ENCODE data around the gene CFC1B. TPM values are rescaled to one million over a fixed set of nuclear protein-coding genes. Genes with fewer than 3 reads are reported as not detected.
"Not testable (repeated sequence)": the region's sequence is repeated elsewhere in the genome, so short reads cannot be mapped to it uniquely, and the experiment has no call there.

The CFC1B gene
- polyA plus RNA-seq, 1 donor from 2014 or later: not detected

DNA sequence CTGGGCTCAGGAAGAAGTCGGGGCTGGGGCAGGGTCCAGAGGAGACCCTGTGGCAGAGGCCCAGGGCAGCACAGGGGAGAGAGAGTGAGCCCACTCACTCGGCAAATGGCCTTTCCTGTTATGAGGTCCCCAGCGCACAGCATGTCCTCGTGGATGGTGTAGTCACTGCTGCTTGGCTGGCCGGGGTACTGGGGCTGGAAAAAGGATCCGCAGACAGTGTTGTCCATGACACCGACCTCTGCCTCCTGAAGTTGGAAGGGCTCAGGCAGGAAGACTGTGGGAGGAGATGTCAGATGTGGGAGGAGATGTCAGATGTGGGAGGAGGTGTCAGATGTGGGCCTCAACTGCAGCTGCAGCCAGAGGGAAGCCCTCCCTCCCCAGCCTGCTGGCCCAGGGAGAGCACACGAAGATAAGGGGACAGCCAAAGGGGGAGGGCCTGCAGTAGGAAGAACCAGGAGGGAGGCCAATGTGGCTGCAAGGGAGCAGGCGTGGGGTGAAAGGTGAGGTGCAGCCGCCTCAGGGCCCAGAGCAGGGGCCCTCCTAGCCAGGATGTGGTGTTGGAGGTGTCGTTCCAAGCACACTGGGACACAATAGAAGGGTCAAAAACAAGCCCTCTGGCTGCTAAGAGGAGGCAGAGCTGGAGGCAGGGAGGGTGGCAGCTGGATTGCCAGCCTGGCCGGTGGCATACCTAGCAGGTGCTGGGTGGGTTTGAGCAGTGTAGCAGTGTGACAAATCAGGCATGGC lies 22.9 kb downstream of the CFC1B start:
- not testable (repeated sequence) for H3K9me3 Mint-ChIP-seq, H3K27ac Mint-ChIP-seq, H3K4me3 Mint-ChIP-seq, H3K27me3 Mint-ChIP-seq, H3K4me1 Mint-ChIP-seq, H3K36me3 Mint-ChIP-seq

- not testable (repeated sequence) for H3K4me3 Mint-ChIP-seq, H3K36me3 Mint-ChIP-seq, H3K27ac Mint-ChIP-seq, H3K9me3 Mint-ChIP-seq, H3K4me1 Mint-ChIP-seq, H3K27me3 Mint-ChIP-seq
These were observed 24.0 kb downstream of the CFC1B start for GRCh38 chr2:130544978-130545377.

GRCh38 chr2:130548418-130548817 lies 27.4 kb downstream of the CFC1B start:
- H3K9me3 Mint-ChIP-seq, H3K27me3 Mint-ChIP-seq, H3K4me1 Mint-ChIP-seq, H3K4me3 Mint-ChIP-seq, H3K36me3 Mint-ChIP-seq, H3K27ac Mint-ChIP-seq: not testable (repeated sequence)

DNA sequence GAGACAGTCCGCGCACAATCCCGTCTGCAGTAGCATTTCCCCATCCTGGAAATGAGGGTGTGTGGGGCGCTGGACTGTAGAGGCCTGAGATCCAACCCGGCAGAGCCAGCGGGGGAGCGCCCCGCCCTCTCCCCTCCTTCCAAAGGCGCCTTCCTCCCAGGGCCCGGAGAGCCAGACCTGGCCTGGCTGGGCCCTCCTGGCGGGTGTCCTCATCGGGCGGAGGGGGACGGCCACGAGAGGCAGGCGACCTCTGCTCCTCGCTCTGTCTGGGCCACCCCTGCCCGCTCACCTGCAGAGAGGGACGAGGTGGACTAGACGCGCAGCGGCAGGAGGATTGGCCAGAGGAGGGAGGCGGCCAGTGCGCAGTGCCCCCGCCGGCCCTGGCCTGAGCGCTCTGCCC lies 28.5 kb downstream of the CFC1B start:
- not testable (repeated sequence) for H3K4me1 Mint-ChIP-seq, H3K9me3 Mint-ChIP-seq, H3K27ac Mint-ChIP-seq, H3K27me3 Mint-ChIP-seq, H3K36me3 Mint-ChIP-seq, H3K4me3 Mint-ChIP-seq

- H3K36me3 Mint-ChIP-seq, H3K9me3 Mint-ChIP-seq, H3K4me3 Mint-ChIP-seq, H3K4me1 Mint-ChIP-seq, H3K27ac Mint-ChIP-seq, H3K27me3 Mint-ChIP-seq: not testable (repeated sequence)
These were observed 33.2 kb downstream of the CFC1B start for GRCh38 chr2:130554178-130554577.

DNA sequence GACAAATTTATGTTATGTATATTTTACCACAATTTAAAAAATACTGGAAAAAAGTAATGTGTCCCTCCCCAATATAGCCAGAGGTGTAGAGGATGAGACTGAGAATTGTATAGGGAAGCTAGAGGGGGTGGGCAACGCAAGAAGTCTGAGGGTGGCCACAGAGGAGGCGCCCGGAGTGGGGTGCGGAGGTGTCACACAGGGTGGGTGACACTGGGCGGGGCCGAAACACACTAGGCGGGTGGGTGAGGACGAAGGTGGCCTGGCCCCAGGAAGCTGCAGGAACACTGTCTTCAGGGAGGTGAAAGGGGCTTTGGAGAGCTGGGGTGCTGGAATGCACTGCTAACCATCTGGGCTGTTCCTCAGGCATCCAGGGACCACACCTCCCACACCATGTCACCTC lies 35.4 kb downstream of the CFC1B start:
- not testable (repeated sequence) for H3K4me3 Mint-ChIP-seq, H3K9me3 Mint-ChIP-seq, H3K4me1 Mint-ChIP-seq, H3K27me3 Mint-ChIP-seq, H3K27ac Mint-ChIP-seq, H3K36me3 Mint-ChIP-seq

- not testable (repeated sequence) for H3K4me1 Mint-ChIP-seq, H3K36me3 Mint-ChIP-seq, H3K9me3 Mint-ChIP-seq, H3K4me3 Mint-ChIP-seq, H3K27me3 Mint-ChIP-seq, H3K27ac Mint-ChIP-seq
These were observed 45.1 kb downstream of the CFC1B start for GRCh38 chr2:130566165-130566564.

DNA sequence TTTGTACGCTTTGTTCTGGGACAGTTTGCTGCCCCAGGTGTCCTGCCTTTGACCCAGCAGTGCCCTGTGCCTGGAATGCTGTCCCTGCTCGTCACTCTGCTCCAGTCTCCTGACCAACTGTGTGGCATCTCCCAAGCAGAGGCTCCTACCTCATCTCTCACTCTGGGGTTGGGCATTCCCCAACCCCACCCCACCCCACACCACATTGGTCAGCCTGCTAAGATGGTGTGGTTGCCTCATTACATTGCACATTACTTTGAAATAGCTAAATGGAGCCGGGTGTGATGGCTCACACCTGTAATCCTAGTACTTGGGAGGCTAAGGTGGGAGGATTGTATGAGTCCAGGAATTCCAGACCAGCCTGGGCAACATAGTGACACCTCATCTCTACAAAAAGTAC lies 50.9 kb downstream of the CFC1B start:
- H3K36me3 Mint-ChIP-seq, H3K4me1 Mint-ChIP-seq, H3K27ac Mint-ChIP-seq, H3K9me3 Mint-ChIP-seq, H3K27me3 Mint-ChIP-seq, H3K4me3 Mint-ChIP-seq: not testable (repeated sequence)

DNA sequence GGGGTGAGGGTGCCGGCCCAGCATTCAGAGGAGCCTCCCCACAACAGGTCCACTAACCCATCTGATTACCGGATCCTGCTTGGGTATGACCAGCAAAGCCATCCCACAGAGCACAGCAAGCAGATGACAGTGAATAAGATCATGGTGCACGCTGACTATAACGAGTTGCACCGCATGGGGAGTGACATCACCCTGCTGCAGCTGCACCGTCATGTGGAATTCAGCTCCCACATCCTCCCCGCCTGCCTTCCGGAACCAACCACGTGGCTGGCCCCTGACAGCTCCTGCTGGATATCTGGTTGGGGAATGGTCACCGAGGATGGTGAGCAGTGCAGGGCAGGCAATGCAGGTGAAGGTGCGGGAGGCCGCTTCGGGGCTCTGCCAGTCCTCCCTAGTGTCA lies 53.2 kb downstream of the CFC1B start:
- not testable (repeated sequence) for H3K4me3 Mint-ChIP-seq, H3K27ac Mint-ChIP-seq, H3K36me3 Mint-ChIP-seq, H3K27me3 Mint-ChIP-seq, H3K4me1 Mint-ChIP-seq, H3K9me3 Mint-ChIP-seq

DNA sequence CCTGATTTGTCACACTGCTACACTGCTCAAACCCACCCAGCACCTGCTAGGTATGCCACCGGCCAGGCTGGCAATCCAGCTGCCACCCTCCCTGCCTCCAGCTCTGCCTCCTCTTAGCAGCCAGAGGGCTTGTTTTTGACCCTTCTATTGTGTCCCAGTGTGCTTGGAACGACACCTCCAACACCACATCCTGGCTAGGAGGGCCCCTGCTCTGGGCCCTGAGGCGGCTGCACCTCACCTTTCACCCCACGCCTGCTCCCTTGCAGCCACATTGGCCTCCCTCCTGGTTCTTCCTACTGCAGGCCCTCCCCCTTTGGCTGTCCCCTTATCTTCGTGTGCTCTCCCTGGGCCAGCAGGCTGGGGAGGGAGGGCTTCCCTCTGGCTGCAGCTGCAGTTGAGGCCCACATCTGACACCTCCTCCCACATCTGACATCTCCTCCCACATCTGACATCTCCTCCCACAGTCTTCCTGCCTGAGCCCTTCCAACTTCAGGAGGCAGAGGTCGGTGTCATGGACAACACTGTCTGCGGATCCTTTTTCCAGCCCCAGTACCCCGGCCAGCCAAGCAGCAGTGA lies 55.3 kb downstream of the CFC1B start:
- H3K4me1 Mint-ChIP-seq, H3K27me3 Mint-ChIP-seq, H3K27ac Mint-ChIP-seq, H3K4me3 Mint-ChIP-seq, H3K9me3 Mint-ChIP-seq, H3K36me3 Mint-ChIP-seq: not testable (repeated sequence)

GRCh38 chr2:130577559-130577958 lies 56.5 kb downstream of the CFC1B start:
- H3K4me1 Mint-ChIP-seq, H3K4me3 Mint-ChIP-seq, H3K36me3 Mint-ChIP-seq, H3K9me3 Mint-ChIP-seq, H3K27ac Mint-ChIP-seq, H3K27me3 Mint-ChIP-seq: not testable (repeated sequence)

Other genes starting within 250 kb of the CFC1B start
- gene IMP4, start 178.3 kb upstream of the CFC1B start, polyA plus RNA-seq: 102 TPM
- gene PTPN18, start 165.2 kb upstream of the CFC1B start, polyA plus RNA-seq: 124 TPM
- gene POTEI, start 11.9 kb upstream of the CFC1B start, polyA plus RNA-seq: not detected
- gene CFC1, start 78.4 kb downstream of the CFC1B start, polyA plus RNA-seq: not detected
- gene POTEJ, start 90.2 kb downstream of the CFC1B start, polyA plus RNA-seq: not detected
- gene GPR148, start 207.8 kb downstream of the CFC1B start, polyA plus RNA-seq: not detected
- gene AMER3, start 234.3 kb downstream of the CFC1B start, polyA plus RNA-seq: not detected